Activated T-cell treated with anti-CD3 and anti-CD28 coated beads for 4 hours (primary cell): ENCODE data around the gene MAML3.
A peak's percentile ranks its signal among the peaks of the same experiment; 100 is the strongest.

ENCODE experiments used
- DNase-seq: peaks from one replicate; pipeline ENCODE4 v3.0.0-alpha.2; 2020

Gene MAML3

GRCh38 chr4:140037353-140038030 lies 116.5 kb downstream of the MAML3 start:
- DNase-seq: no peak

GRCh38 chr4:140031706-140032105 lies 122.3 kb downstream of the MAML3 start:
- no peak for DNase-seq

GRCh38 chr4:140031061-140031460 lies 122.9 kb downstream of the MAML3 start:
- DNase-seq: no peak

- DNase-seq: no peak
Measured at GRCh38 chr4:140028676-140029517, 125.1 kb downstream of the MAML3 start.

GRCh38 chr4:140028101-140028500 lies 125.9 kb downstream of the MAML3 start:
- no peak for DNase-seq

- no peak for DNase-seq
Measured at GRCh38 chr4:140027101-140027500, 126.9 kb downstream of the MAML3 start.

GRCh38 chr4:140025470-140025869 lies 128.5 kb downstream of the MAML3 start:
- no peak for DNase-seq

GRCh38 chr4:140020457-140021361 lies 133.3 kb downstream of the MAML3 start:
- no peak for DNase-seq

GRCh38 chr4:140019619-140020347 lies 134.2 kb downstream of the MAML3 start:
- DNase-seq: no peak

GRCh38 chr4:140018931-140019618 lies 134.9 kb downstream of the MAML3 start:
- DNase-seq: no peak

- no peak for DNase-seq
Measured at GRCh38 chr4:140014284-140014683, 139.7 kb downstream of the MAML3 start.

GRCh38 chr4:140012688-140013486 lies 141.1 kb downstream of the MAML3 start:
- peak; percentile 63 for DNase-seq

- no peak for DNase-seq
Measured at GRCh38 chr4:140005699-140006098, 148.3 kb downstream of the MAML3 start.

GRCh38 chr4:140004922-140005627 lies 148.9 kb downstream of the MAML3 start:
- no peak for DNase-seq

GRCh38 chr4:140004549-140004895 lies 149.5 kb downstream of the MAML3 start:
- DNase-seq: no peak

GRCh38 chr4:140003876-140004548 lies 150.0 kb downstream of the MAML3 start:
- DNase-seq: no peak

GRCh38 chr4:140000232-140000631 lies 153.8 kb downstream of the MAML3 start:
- DNase-seq: no peak

- peak; percentile 46 for DNase-seq
Measured at GRCh38 chr4:139988863-139989765, 164.9 kb downstream of the MAML3 start.

GRCh38 chr4:139987502-139987850 lies 166.5 kb downstream of the MAML3 start:
- no peak for DNase-seq
